ENCODE data around the gene HSPA8.

DNA sequence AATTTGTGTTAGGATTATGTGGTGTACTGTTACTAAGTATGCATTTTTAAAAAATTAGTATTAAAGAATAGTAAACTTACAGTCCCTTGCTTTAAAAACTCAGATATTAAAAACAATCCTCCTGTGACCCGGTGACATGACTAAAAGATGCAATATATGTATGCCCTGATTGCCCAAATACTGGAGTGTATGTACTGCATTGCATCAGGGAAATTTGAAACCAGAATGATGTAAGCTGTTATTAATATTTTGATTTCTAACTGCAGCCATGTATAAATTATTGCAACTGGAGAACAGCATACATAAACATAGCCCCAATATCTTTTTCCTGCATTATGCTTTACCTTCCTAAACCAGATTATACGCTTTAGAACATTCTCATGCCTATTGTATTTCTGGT, 3.7 kb upstream of the HSPA8 start:
- TF ChIP-seq, protein P1, sequence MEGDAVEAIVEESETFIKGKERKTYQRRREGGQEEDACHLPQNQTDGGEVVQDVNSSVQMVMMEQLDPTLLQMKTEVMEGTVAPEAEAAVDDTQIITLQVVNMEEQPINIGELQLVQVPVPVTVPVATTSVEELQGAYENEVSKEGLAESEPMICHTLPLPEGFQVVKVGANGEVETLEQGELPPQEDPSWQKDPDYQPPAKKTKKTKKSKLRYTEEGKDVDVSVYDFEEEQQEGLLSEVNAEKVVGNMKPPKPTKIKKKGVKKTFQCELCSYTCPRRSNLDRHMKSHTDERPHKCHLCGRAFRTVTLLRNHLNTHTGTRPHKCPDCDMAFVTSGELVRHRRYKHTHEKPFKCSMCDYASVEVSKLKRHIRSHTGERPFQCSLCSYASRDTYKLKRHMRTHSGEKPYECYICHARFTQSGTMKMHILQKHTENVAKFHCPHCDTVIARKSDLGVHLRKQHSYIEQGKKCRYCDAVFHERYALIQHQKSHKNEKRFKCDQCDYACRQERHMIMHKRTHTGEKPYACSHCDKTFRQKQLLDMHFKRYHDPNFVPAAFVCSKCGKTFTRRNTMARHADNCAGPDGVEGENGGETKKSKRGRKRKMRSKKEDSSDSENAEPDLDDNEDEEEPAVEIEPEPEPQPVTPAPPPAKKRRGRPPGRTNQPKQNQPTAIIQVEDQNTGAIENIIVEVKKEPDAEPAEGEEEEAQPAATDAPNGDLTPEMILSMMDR (IDR thresholded peaks at IDR 0.05): no peak
- TF ChIP-seq EP300 (IDR thresholded peaks at IDR 0.05): no peak

Data from gastroesophageal sphincter (tissue), 3 donors.